ENCODE measurements around the gene MCF2L2.
A peak's percentile ranks its signal among the peaks of the same experiment; 100 is the strongest.

MCF2L2 gene

DNA sequence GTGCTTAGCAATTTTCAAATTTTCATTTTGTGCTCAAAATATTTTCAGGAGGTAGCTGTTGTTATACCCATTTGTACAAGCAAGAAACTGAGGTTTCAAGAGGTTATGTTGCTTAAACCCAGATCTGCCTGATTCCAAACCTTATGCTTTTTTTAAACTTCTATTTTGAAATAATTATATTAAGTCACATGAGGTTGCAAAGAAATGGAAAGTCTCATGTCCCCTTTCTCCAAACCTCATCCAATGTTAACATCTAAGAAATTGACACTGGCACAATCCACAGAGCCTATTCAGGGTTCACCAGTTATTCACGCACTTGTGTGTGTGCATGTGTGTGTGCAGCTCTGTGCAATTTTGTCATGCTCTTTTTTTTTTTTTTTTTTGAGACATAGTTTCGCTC is 140.3 kb downstream of the MCF2L2 start:
- H3K4me3 ChIP-seq (ENCODE audit: low read depth, low read length): no peak overlapping the region
- POLR2A ChIA-PET: no interaction called here
- DNase-seq (ENCODE audit: low read depth, low spot score): no peak
- CTCF ChIA-PET: no interaction called here
- TF ChIP-seq, protein P1, sequence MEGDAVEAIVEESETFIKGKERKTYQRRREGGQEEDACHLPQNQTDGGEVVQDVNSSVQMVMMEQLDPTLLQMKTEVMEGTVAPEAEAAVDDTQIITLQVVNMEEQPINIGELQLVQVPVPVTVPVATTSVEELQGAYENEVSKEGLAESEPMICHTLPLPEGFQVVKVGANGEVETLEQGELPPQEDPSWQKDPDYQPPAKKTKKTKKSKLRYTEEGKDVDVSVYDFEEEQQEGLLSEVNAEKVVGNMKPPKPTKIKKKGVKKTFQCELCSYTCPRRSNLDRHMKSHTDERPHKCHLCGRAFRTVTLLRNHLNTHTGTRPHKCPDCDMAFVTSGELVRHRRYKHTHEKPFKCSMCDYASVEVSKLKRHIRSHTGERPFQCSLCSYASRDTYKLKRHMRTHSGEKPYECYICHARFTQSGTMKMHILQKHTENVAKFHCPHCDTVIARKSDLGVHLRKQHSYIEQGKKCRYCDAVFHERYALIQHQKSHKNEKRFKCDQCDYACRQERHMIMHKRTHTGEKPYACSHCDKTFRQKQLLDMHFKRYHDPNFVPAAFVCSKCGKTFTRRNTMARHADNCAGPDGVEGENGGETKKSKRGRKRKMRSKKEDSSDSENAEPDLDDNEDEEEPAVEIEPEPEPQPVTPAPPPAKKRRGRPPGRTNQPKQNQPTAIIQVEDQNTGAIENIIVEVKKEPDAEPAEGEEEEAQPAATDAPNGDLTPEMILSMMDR (IDR thresholded peaks at IDR 0.05; ENCODE audit: insufficient read depth, low read length, missing control alignments): no peak

DNA sequence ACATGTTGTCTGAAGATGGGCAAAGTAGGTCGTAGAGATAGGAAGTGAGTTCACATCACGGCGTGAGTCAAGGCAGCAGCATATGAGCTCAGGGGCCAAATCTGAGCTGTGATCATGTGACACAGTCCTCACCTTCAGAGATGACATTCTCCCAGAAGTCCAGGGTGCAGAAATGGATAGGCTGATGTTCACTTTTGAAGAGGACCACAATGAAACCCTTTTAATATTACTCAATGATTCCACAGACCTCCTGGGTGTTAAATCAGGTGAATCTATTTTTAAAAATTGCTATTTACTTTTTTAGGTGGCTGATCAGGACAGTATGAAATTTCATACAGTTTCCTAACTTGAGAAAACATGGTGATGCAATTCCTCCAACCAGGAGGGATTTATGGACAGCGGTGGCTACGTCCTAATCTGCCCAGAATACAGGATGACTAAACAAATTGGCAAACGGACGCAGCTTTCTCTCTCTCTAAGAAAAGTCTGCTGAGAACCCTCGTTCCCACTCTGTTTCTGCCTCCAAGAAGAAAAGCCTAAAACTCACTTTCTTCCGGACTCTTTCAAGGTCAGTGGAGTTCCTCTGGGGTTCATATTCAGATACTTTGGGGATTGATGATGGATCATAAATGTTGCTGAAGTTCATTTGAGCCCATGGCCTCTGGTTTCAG is 141.0 kb downstream of the MCF2L2 start:
- H3K4me3 ChIP-seq (ENCODE audit: low read depth, low read length): no peak overlapping the region
- DNase-seq (ENCODE audit: low read depth, low spot score): no peak
- ChIA-PET POLR2A (no interaction called here), CTCF (no interaction called here)
- TF ChIP-seq, protein P1 (IDR thresholded peaks at IDR 0.05; ENCODE audit: insufficient read depth, low read length, missing control alignments): no peak

DNA sequence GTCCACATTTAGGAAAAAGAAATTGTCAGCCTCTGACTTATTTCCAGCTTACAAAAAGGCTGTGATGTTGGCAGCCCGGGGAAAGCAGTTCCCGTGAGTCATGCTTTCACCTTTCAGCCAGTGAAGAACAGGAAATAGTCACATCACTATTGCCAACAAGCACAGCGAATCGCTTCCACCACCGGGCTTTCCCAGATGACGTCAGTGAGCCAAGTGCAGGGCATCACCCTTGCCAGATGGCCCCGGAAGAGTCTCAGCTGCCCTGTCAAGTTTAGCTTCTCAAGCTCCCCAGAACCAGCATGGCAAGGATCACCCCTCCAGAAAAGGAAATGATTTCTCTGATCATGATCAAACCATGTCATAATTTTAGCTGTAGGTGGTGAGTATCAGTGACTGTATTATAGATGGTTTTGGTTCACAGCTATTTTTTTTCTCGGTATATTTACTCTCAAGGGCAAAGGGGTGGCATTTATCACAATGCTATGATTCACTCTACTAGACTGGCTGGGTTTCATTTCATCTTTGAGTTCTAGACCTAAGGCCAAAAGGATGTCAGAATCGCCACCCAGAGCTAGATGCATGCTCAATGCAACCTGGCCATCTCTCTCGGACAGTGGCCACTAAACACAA is 142.5 kb downstream of the MCF2L2 start:
- TF ChIP-seq, protein P1 (IDR thresholded peaks at IDR 0.05; ENCODE audit: insufficient read depth, low read length, missing control alignments): no peak
- peak; percentile 88 for DNase-seq (ENCODE audit: low read depth, low spot score)
- POLR2A ChIA-PET: interaction anchor here (0.8 to 1.1 kb wide), 2 partner anchors 13 to 21 kb away, joined by 3 read pairs; no protein-coding TSS in a partner anchor
- no peak overlapping the region for H3K4me3 ChIP-seq (ENCODE audit: low read depth, low read length)
- CTCF ChIA-PET: no interaction called here

DNA sequence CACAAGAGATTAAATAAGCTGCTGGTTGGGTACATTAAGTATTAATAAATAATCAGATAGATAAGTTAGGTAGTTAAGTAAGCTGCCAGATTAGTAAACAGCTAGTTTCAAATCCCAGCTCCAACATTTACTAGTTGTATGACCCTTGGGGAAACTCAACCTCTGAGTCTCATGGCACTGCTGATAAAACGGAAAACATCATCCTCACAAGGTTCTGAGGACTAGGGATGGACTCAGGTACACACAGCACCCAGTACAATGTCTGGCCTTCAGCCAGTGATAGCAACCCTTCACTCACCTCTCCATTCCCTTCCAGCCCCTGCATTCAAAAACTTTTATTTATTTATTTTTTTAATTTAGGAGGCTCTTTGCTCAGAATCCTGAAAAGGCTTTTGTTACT is 143.1 kb downstream of the MCF2L2 start:
- ChIA-PET CTCF (no interaction called here), POLR2A (interaction anchor here (1.1 kb wide), 1 partner anchor 22 kb away, joined by 3 read pairs; no protein-coding TSS in a partner anchor)
- DNase-seq (ENCODE audit: low read depth, low spot score): no peak
- TF ChIP-seq, protein P1 (IDR thresholded peaks at IDR 0.05; ENCODE audit: insufficient read depth, low read length, missing control alignments): no peak
- H3K4me3 ChIP-seq (ENCODE audit: low read depth, low read length): no peak overlapping the region

DNA sequence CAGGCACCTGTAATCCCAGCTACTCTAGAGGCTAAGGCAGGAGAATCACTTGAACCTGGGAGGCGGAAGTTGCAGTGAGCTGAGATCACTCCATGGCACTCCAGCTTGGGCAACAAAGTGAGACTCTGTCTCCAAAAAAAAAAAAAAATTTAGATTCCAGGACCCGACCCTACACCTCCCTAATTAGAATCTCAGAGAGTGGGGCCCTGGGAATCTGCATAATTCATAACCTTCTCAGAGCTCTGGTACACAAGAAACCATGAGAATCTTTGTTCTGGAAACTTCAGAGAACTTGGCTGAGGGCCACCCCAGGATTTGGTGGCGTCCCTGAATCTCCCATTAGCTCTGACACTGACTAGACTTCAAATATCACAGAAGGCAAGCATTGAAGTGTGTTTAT is 143.8 kb downstream of the MCF2L2 start:
- no peak for DNase-seq (ENCODE audit: low read depth, low spot score)
- TF ChIP-seq, protein P1 (IDR thresholded peaks at IDR 0.05; ENCODE audit: insufficient read depth, low read length, missing control alignments): no peak
- ChIA-PET CTCF (no interaction called here), POLR2A (no interaction called here)
- no peak overlapping the region for H3K4me3 ChIP-seq (ENCODE audit: low read depth, low read length)

DNA sequence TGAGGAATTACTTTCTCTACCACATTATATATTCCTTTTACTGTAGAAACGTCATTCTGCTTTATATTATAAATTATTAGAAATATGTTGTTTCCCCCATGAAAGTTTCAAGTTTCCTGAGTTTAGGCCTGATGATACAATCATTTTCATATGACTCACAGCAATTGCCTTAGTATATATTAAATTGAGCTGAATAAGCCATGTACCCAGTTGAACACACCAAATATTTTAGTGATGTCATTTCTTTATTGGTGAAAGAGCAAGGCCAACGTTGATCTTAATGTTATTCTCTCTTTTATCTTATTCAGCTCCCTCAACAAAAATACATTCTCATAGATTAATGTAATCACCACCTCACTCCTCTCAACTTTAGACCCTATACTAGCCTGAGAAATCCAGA is 144.5 kb downstream of the MCF2L2 start:
- no peak overlapping the region for H3K4me3 ChIP-seq (ENCODE audit: low read depth, low read length)
- TF ChIP-seq, protein P1 (IDR thresholded peaks at IDR 0.05; ENCODE audit: insufficient read depth, low read length, missing control alignments): no peak
- DNase-seq (ENCODE audit: low read depth, low spot score): no peak
- ChIA-PET POLR2A (no interaction called here), CTCF (no interaction called here)
